Inflammatory macrophage (primary cell): ENCODE measurements around the gene KDSR.
"Not testable (repeated sequence)": the region's sequence is repeated elsewhere in the genome, so short reads cannot be mapped to it uniquely, and the experiment has no call there.

Experiments
- DNase-seq, 2 donors: peaks; one replicate each; pipeline ENCODE4 v3.0.0-alpha.2; 2020 to 2022

The KDSR gene

DNA sequence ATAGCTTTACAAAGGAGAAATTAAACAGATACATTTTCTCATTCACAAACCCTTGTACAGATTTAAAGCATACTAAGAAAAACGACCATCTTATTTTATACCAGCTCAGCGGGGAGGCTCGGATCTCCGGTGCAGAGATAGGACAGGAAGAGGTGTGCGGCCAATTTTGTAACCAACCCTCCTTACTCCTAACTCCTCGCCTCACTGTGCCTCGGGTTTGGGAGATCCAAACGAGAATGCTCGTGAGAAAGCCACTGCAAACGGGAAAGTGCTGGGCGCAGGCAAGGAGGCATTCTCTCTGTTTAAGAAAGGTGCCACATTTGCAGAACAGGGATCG, 1.2 kb downstream of the KDSR start:
- DNase-seq: no peak

DNA sequence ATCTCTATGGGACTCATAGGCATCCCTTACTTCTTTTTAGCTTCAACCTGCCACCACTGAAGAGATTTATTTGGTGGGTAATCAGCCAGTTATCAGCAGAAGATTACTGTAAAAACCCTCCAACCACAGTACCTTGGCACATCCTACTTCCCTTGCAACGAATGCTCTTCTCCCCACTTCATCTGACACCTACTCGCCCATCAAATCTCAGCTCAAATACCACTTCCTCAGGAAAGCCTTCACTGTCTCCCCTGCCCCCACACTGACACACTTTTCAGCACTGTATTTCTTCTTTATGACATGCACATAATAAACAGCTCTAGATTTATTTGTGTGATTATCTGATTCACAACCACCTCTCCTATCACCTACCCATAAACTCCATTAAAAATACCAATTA, 3.1 kb downstream of the KDSR start:
- peak in 1 of 2 donors; percentile 13 for DNase-seq

DNA sequence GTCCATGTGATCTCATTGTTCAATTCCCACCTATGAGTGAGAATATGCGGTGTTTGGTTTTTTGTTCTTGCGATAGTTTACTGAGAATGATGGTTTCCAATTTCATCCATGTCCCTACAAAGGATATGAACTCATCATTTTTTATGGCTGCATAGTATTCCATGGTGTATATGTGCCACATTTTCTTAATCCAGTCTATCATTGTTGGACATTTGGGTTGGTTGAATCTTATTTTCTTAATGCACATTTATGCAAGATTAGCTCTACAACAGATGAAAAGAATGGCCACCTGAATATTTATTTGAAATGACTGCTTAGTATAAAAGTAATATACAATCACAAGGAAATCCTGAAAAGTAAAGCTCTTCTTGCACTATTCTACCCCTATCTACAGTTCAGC, 3.6 kb downstream of the KDSR start:
- DNase-seq: not testable (repeated sequence)

DNA sequence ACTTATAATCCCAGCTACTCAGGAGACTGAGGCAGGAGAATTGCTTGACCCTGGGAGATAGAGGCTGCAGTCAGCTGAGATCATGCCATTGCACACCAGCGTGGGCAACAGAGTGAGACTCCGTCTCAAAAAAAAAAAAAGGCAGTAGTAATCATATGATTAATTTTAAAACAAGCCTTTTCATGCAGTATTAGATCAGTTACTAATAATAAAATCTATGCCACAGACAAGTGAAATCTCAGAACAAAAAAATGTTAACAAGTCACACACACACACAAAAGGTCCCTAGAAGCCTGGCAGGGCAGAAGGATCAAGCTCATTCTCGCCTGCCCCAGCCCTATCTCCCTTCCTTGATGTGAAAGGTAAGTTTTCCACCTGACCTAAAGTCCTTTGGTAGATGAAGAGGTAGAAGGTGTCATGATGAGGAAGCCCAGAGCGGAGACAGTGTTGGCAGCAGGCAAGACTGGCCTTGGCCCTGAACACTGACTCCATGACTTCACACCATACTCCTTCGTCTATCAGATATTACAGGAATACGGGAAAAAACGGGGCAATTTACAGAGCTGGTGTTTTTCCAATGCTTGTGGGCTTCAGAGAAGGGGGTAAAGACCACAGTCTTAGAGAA, 10.6 kb downstream of the KDSR start:
- no peak for DNase-seq

DNA sequence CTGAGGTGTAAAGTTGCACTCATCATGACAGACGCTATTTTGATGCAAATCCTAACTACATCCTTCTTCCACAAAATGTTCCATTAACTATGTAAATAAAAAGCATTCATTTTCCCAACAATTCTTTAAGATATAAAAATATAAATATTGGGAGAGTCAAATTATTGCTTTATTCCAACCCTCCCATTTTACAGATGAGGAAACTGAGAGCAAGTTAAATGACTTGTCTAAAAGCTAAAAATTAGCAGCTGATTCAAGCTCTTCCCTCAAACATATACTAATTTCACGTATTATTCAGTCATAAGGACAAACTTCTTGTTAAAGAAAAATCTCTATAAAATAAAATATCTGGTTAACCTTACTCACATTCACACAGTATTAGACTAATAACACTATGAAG, 16.8 kb downstream of the KDSR start:
- no peak for DNase-seq

DNA sequence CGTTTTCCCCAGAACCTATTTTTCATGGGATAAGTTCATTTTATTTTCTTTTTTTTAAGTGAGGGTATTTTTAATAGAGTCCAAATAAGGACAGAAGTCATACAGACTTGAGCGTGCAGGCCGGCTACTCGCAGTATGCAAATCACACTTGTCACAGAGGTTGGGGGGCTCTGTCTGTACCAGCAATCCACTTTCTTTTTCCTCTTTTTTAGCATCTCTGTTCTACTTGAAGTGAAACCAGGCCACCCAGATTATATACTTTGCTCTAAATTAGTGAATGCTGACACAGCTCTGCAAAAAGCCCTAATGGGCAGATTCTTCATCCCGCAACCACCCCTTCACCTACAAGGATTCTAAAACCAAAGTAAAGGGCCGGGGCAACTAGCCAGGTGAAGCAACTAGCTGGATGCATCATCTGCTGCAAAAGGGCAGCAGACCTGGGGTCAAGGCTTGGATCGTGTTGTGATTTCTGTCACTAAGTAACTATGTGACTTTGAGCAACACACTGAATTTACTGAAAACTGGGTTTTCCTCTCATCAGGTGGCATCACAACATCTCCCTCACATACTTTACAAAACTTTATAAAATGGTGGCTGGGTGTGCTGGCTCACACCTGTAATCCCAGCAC, 18.4 kb downstream of the KDSR start:
- no peak for DNase-seq

DNA sequence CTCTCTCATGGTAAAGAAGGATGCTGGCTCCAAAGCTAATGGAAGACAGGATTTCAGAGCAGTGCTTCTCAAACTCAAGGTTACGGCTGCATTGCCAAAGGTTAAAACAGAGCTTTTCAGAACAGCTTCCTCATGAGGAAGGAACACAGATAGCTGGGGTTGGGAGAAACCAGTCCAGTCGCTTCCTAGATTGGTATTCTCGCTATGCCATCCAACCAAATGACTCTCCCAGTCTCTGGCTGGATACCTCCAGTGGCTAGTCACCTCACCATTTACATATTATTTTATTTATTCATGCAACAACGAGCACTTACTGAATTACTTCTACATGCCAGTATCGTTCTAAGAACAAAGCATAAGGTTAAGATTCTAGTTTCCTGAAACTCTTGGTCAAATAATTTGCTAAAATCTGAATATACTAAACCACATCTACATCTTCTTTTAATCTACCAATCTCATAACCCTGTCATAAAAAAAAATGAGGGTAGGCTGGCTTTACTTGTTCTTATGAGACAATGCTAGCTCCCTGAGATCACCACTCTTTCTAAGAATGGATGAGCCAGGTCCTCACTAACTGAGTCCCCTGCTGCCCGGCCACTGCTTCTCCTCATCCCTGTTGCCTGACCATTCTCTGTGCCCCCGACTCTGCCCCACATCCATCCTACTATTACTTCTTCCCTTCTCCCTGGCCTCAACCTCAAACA, 20.4 kb downstream of the KDSR start:
- DNase-seq: no peak

DNA sequence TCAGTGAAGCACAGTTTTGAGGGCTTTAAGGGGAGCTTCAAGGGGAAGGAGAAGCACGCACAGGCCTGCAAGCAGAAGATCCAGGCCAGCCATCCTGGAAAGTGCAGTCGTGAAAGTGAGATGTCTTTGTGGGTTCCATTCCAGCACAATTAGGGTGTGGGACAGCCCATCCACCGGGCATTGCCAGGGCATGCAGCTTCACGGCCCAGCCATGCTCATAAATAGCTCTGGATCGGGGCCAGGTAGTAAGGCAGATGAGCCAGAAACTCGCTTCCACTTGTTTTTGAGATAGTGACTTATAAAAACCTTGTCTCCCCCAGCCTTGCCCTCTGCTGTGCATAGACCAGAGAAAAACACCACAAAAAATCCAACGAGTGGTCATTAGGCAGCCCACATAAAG, 21.0 kb downstream of the KDSR start:
- no peak for DNase-seq

DNA sequence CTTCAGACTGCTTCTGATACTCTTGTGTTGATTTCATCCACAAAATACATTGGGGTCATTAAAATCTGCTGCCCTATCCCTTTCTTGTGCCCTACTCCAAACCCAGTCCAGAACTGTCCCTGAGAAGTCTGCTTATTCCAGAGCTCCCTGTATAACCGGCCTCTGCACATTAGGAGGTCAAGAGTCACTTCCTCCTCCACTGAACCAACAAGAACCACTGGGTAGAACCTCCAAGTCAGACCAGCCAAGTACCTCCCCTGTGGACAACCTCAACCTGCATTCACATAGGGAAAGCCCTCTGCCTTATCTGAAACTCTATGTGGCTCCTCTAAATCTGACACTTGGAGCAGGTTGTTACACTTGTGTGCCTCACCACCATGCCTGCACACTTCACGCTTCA, 22.1 kb downstream of the KDSR start:
- DNase-seq: no peak

DNA sequence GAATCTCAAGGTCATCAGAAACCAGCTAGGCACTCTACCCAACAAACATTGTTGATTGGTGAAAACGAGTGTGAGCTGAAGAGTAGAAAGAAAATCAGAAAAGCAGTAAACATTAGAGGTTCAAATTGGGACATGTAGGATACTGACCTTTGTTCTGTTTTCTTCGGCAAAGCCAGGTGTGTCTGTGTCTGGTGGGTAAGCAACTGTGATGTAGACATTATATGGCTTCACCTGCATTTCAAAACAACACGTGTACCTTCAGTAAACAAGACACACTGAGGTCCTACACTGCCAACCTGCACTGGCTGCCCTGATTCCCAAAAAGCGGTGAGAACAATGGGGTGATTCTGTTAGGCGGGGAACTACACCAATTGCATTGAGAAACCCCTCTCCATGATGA, 22.7 kb downstream of the KDSR start:
- DNase-seq: no peak

DNA sequence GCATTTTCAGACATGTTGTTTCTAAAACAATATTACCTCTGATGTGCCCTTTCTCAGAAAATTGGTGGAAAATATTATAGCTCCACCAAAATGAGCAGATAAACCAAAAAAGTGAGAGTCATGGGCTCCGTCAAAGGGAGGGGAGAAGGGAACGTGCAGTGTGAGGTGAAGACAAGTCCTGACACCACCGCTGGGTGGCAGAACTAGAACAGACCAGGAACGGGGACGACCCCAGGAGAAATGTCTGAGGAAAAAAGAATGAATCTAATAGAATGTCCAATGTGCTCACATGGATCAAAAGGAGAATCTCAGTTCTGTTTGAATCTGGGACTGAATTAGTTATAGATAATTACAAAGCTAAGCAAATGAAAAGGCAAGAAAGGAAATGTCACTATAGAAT, 24.8 kb downstream of the KDSR start:
- DNase-seq: peak in 1 of 2 donors; percentile 19

DNA sequence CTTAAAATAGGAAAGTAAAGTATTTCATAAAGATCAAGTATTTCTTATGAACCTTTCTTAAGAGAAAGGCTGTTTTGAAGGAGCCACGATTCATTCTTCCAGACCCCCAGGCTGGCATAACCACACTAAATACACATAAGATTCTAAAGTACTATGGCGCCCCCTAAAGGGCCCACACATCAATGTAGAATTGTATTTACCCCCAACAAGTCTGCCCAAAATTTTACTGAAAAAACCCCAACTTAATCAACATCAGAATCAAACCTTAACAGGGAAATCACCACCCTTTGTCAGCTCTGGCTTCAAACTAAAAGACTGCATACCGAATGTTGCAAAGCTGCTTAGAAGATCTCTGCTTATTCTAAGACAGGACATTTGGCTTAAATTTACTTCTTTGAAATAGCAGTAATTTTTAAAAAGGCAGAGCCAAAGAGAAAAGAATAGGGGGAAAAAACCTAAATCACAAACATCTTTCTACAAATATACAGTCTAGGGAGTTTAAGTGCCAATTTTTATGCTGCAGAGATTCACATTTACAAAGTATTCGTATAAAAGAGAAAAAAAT, 27.0 kb downstream of the KDSR start:
- peak in 1 of 2 donors; percentile 31 for DNase-seq

DNA sequence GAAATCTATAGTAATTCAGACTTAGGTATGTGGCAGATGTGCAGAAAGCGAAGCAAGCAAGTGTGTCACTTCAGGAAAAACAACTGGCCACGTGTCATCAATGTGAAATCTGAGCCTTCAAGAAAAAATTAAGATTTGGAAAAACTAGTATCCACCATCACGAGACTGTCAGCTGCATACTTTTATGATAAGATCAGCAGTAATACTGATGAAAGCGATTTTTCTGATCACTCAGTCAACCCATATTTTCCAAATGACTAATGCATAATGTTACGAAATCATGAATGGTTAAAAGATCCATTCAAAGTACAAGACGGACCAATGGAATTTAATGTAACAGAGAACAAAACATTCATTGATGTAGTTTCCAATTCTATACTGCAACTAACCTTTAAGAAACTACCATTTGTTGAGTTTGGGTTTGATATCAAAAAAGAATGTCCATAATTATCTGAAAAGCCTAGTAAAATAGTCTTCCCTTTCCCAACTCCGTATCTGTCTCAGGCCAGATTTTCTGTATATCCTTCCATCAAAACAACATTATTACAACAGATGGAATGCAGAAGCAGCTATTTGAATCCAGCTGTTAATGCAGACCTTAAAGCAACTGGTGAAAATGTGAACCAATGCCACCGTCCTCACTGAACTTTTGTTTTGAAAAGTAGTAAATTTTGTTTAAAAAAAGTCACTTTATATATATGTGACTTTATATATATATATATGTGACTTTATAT, 30.5 kb downstream of the KDSR start:
- DNase-seq: no peak

DNA sequence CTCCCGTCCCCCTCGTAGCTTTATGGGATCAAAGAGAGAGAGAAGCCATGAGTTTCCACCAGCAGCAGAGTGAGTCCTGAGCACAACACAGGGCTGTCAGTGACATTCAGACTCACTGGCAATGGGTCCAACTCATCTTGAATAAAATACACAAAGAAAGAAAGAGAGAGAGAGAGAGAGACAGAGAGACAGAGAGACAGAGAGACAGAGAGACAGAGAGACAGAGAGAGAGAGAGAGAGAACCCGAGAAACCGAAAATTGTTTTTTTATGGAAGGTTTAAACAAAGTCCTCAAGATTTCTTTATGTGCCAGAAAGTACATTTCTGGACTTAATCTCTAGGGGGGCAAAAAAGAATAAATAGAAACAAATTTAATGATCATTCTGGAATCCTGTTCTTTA, 35.9 kb downstream of the KDSR start:
- no peak for DNase-seq

DNA sequence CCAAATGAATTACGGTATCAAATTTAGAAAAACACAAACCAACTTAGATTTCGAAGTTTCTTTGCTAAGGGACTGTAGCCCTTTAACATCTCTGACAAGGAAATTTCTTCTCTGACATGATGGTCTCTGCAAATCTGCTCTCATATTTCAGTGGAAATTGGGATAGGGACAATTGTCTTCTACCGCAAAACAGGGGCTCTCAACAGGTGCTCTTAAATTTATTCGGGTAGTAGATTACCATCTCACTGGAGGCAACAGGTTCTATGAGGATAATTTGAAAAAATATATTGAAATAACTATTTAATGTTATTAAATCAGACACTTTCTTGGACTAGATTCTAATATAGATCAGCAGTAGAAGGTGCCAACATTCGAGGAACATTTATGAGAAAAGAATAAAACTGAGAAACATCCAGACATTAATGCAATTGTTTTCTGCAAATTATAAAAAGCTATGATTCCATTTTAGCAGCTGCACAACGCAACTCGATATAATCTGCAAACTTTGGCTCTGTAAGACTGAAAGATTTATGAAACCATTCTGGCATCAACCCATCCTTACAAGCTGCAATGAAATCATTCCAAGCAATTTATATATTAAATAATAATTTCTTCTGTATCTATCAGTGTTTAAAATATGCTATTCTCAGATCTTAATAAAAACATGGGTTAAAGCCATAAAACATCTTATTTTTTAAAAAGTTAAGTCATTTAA, 37.4 kb downstream of the KDSR start:
- no peak for DNase-seq

DNA sequence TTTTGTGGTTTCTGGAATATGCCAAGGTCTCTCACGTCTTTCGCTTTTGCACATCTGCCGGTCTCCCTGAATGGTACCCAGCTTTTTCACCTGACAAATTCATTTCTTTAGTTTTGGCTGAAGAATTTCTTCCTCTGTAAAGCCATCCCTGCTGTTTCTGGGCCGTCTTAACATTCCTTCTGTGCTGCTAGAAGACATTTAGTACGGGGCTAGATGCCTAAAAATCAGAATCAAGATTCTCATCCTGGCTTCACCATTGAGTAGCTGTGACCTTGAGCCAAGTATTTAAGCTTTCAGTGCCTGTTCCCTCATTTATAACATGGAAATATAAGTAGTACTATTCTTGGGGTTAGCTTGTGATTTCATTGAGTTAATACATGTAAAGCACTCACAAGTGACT, 41.0 kb downstream of the KDSR start:
- no peak for DNase-seq

DNA sequence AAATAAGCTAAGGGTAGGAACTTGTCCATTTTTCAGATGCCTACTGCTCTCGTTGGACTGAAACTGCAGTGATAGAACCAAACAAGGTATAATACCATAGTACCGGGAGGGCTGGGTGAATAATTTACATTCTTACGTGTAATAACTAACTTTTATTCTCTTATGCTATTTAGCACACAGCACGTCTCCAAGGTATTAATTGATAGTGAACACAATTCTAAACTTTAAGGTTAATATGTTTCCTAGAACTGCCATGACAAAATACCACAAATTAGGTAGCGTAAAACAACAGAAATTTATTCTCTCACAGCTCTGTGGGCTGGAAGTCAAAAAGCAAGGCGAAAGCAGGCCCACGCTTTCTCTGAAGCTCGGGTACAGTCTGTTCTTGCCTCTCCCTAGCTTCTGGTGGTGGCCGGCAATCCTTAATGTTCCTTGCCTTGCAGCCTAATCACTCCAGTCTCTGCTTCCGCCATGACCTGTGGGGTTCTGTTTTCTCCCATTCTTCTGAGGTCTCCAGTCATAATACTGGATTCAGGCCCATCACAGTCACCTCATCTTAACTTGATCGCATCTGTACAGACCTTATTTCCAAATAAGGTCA, 41.8 kb downstream of the KDSR start:
- DNase-seq: no peak

DNA sequence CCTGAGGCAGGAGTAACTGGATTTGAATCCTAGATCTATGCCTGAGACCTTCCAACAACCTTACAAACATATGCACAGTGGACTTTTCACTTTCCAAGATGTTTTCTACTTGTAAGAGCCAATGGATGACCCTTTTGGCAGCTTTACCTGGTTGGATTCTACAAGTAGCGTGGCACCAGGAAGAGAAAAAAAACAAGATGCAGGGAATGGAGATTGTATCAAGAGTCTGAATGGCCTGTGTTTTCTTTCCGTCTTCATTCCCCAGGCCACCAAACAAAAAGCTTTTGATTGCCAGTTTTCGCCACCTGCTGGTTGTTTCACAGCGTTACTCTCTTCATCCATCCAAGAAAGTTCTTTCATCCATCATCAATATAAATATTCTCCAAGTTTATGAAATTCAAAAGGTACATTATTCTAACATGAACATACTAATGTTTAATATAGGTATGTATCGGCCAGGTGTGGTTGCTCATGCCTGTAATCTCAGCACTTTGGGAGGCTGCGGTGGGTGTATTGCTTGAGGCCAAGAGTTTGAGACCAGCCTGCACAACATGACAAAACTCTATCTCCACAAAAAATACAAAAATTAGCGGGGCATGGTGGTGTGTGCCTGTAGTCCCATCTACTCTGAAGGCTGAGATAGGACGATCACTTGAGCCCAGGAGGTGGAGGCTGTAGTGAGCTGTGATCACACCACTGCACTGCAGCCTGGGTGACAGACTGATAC, 43.9 kb downstream of the KDSR start:
- peak; percentile 70 for DNase-seq

DNA sequence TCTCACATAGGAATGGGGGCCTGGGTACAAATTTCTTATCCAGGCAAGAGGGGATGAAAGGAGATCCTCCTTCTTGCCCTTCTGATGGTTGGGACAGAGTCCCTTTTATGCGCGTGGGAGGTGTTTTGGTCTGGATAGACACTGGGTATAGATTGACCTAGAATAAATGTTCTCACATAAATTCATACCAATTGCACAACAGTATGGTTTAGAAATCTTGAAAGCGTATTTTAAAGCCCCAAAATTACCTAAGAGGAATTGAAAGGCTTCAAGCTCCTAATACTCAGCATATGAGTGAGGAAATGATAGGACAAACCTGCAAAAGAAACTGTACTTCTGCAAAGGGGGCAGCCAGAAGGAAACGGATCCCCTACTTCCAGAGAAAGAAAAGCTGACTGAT, 44.8 kb downstream of the KDSR start:
- peak; percentile 29 to 82 for DNase-seq

DNA sequence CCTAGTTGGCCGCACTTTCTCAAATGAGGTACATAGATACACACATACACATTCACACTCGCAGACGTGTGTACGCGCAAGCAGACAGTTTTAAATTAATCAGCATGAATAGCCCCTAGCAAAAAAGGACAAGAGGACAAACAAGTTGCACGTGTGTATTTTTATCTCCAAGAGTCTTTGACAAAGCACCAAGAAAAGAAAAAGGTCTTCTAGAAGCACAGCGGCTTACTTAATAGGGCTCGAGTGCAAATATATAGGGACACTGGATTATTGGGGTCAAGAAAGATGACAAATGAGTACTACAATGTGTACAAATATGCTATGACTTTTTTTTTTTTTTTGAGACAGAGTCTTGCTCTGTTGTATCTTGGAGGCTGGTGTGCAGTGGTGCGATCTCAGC, 45.7 kb downstream of the KDSR start:
- no peak for DNase-seq

DNA sequence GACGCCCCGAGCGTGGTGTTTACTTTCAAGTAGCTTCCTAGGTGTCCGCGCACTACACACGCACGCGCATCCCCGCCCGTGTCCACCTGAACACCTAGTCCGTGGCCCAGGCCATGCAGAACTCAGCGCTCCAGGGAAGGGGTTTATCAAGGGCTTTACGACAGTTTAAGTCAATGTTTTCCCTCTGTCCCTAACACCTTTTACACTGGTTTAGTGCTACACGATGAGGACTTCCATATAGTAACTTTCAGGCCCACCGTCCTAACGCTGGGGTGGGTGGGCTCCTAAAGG, 46.1 kb downstream of the KDSR start:
- DNase-seq: no peak
